HCT116 (cell line): ENCODE results near the gene TMPRSS13. TPM values are rescaled to one million over a fixed set of nuclear protein-coding genes. Genes with fewer than 3 reads are reported as not detected.

Experiments
- ATAC-seq: fragments of 200-7000 bp; cut with Tn5 transposase; 2 replicates; pipeline ENCODE4 v1.9.1; 2020; ENCODE audit warnings: mild to moderate bottlenecking, moderate library complexity
- BruUV-seq: library from RNA; stranded (reverse); fragments of 400-500 nt; replicated peaks from 2 replicates; lab custom pipeline; 2021; lab: Mats Ljungman, UMichigan
- CTCF ChIA-PET: fragments of 300-600 bp; sonication (Branson Sonifier 250); formaldehyde crosslinking; loops from one replicate; lab custom pipeline; 2021; ENCODE audit warnings: antibody characterized with exemption; lab: Charles Lee
- POLR2A ChIA-PET: fragments of 300-600, 350-600 bp; sonication (Branson Sonifier 250); formaldehyde crosslinking; loops from one replicate; lab custom pipeline; 2021; ENCODE audit warnings: antibody characterized with exemption; lab: Charles Lee
- RAD21 ChIA-PET, 2 experiments: fragments of 300-600 bp; sonication (Branson Sonifier 250); formaldehyde crosslinking; loops; one replicate each; lab custom pipeline; 2023; ENCODE audit warnings: low total read pairs in 2 of 2; ENCODE audit not compliant: uncharacterized antibody in 2 of 2, unreplicated experiment in 2 of 2, low non-redundant PET in 1 of 2; lab: Charles Lee
- DNase-seq: peaks from one replicate; pipeline ENCODE4 v3.0.0-alpha.2; 2010; ENCODE audit warnings: low read depth, low spot score
- H2AFZ ChIP-seq: fragments of 200-600 bp; shearing (Covaris generic), sonication (generic); 2 replicates; pipeline ENCODE4 v1.6.1; 2017; ENCODE audit warnings: low read depth, mixed run types, mixed read lengths, antibody characterized with exemption, low read length; ENCODE audit not compliant: poor library complexity, severe bottlenecking
- H3K27ac ChIP-seq: 2 replicates; pipeline ENCODE4 v1.5.1; 2012; ENCODE audit warnings: low read depth, low read length
- H3K27me3 ChIP-seq: fragments of 200-600 bp; sonication (generic); 2 replicates; pipeline ENCODE4 v1.6.1; 2016; ENCODE audit warnings: mixed run types, low read length, mixed read lengths; ENCODE audit not compliant: insufficient read depth
- H3K36me3 ChIP-seq, 2 experiments: fragments of 200-500 bp in 1 of 2; fragments of 200-600 bp in 1 of 2; sonication (Bioruptor generic) in 1 of 2; sonication (generic) in 1 of 2; 2 replicates each; pipeline versions ENCODE4 v1.5.1 to v1.6.1; 2014 to 2016; ENCODE audit warnings: low read length in 2 of 2, inconsistent platforms in 1 of 2, mixed read lengths in 1 of 2, mixed run types in 1 of 2; ENCODE audit not compliant: insufficient read depth in 2 of 2, control insufficient read depth in 1 of 2
- H3K4me1 ChIP-seq, 2 experiments: fragments of 200-600 bp in 1 of 2; sonication (generic) in 1 of 2; 2 replicates each; pipeline versions ENCODE4 v1.5.1 to v1.6.1; 2012 to 2017; ENCODE audit warnings: low read length in 2 of 2, inconsistent platforms in 1 of 2, mild to moderate bottlenecking in 1 of 2, mixed read lengths in 1 of 2, mixed run types in 1 of 2, moderate library complexity in 1 of 2; ENCODE audit not compliant: insufficient read depth in 2 of 2, control insufficient read depth in 1 of 2
- H3K4me2 ChIP-seq: fragments of 200-600 bp; sonication (generic); 2 replicates; pipeline ENCODE4 v1.6.1; 2017; ENCODE audit warnings: mixed run types, low read length, mixed read lengths
- H3K4me3 ChIP-seq, 2 experiments: fragments of 200-600 bp in 1 of 2; sonication (generic) in 1 of 2; replicated peaks in 1 of 2; 2 replicates each; pipeline ENCODE4 v1.5.1; 2011 to 2016; ENCODE audit warnings: low read length in 2 of 2, control low read depth in 1 of 2, low read depth in 1 of 2, mild to moderate bottlenecking in 1 of 2, mixed read lengths in 1 of 2, mixed run types in 1 of 2
- H3K79me2 ChIP-seq: fragments of 200-600 bp; sonication (generic); 2 replicates; pipeline ENCODE4 v1.6.1; 2017; ENCODE audit warnings: mild to moderate bottlenecking, mixed run types, low read length, moderate library complexity, mixed read lengths; ENCODE audit not compliant: insufficient read depth
- H3K9ac ChIP-seq: fragments of 200-600 bp; sonication (generic); 2 replicates; pipeline ENCODE4 v1.6.1; 2016; ENCODE audit warnings: low read length, mixed read lengths
- H3K9me2 ChIP-seq: fragments of 200-600 bp; sonication (generic), shearing (Covaris generic); 2 replicates; pipeline ENCODE4 v1.6.1; 2017; ENCODE audit warnings: mixed run types, mild to moderate bottlenecking, moderate library complexity; ENCODE audit not compliant: insufficient read depth
- H3K9me3 ChIP-seq, 2 experiments: fragments of 200-500 bp in 1 of 2; fragments of 200-600 bp in 1 of 2; sonication (Bioruptor generic) in 1 of 2; sonication (generic) in 1 of 2; 2 replicates each; pipeline ENCODE4 v1.6.1; 2014 to 2017; ENCODE audit warnings: low read length in 2 of 2, mixed read lengths in 2 of 2, inconsistent platforms in 1 of 2, low read depth in 1 of 2, mild to moderate bottlenecking in 1 of 2, mixed run types in 1 of 2, moderate library complexity in 1 of 2; ENCODE audit not compliant: control insufficient read depth in 1 of 2, insufficient read depth in 1 of 2
- H4K20me1 ChIP-seq: fragments of 200-600 bp; sonication (generic), shearing (Covaris generic); 2 replicates; pipeline ENCODE4 v1.6.1; 2017; ENCODE audit warnings: mixed run types, mild to moderate bottlenecking, moderate library complexity; ENCODE audit not compliant: insufficient read depth
- CEBPB ChIP-seq: IDR thresholded peaks from 2 replicates; pipeline ENCODE4 v1.6.1; 2012; ENCODE audit warnings: low read depth
- RAD21 ChIP-seq: IDR thresholded peaks from 2 replicates; pipeline ENCODE4 v1.6.1; 2012; ENCODE audit warnings: low read depth, mild to moderate bottlenecking
- intact Hi-C: fragments of 100-400 bp; cut with micrococcal nuclease; formaldehyde crosslinking; loops from 2 replicates; pipeline ENCODE4 v1.10.0; 2022
- total RNA-seq: library from RNA; stranded (reverse); gene quantifications from one replicate; pipeline ENCODE4 v1.2.1, GENCODE V29; 2021; ENCODE audit not compliant: unreplicated experiment
- TF ChIP-seq, protein P1 (sequence below), 3 experiments: fragments of 200-600 bp in 1 of 3; sonication (generic) in 1 of 3; IDR thresholded peaks in 2 of 3; conservative IDR thresholded peaks in 1 of 3; 2 replicates each; pipeline ENCODE4 v1.5.1; 2012 to 2017; ENCODE audit warnings: low read depth in 2 of 3, low read length in 2 of 3, antibody characterized with exemption in 1 of 3, borderline replicate concordance in 1 of 3, control low read depth in 1 of 3, mild to moderate bottlenecking in 1 of 3, mixed read lengths in 1 of 3, mixed run types in 1 of 3, moderate library complexity in 1 of 3; ENCODE audit not compliant: insufficient read depth in 1 of 3
- TF ChIP-seq, protein P2 (sequence below): IDR thresholded peaks from 2 replicates; pipeline ENCODE4 v1.6.1; 2011; ENCODE audit warnings: mild to moderate bottlenecking, low read length, moderate library complexity; ENCODE audit not compliant: insufficient replicate concordance; ENCODE audit errors: extremely low read depth

TMPRSS13 gene
- total RNA-seq, 1 experiment from 2014 or later: 0.52 TPM

DNA sequence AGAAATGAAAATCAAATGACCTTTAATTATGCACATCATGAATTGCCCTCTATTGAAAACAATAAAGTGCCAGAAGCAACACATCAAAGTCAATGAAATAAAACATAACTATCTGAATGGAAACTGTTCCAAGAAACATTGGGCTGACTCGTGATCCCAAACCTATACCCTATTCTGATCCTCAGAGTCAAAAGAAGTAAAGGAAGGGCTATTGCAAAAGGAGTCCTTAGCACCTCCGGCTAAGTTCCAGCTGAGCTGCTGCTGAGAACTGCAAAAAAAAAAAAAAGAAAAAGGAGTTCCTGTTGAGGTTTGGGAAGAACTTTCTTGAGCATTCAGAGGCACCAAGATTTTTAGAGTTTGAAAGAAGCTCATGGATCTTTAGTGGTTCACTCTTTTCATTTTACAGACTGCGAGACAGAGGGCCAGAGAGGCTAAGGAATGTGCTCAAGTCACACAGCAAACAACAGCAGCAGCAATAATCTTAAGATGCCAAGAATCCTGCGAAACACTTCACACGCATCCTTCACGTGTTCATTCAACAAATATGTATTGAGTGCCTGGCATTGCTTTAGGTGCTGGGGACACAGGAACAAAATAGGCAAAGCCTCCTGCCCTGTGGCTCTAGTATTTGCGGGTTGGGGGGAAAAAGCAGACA lies 841 bp upstream of the TMPRSS13 start:
- Histone ChIP-seq H3K27ac (no peak overlapping the region), H4K20me1 (no peaks in the 10 kb centered on the region), H3K27me3 (no peaks in the 10 kb centered on the region), H3K4me2 (no peak overlapping the region), H3K36me3 (no peaks in the 10 kb centered on the region), H3K4me3 (no peak overlapping the region), H3K9ac (no peak overlapping the region), H3K79me2 (no peaks in the 10 kb centered on the region), H2AFZ (no peak overlapping the region), H3K9me2 (no peaks in the 10 kb centered on the region), H3K9me3 (no peaks in the 10 kb centered on the region), H3K4me1 (peaks cover 14% of the 10 kb centered on the region in 2 experiments; a peak in 3 of 4 replicates)
- DNase-seq (no peak), ATAC-seq (no peak)
- CTCF ChIA-PET: no interaction called here
- no TSS peak for BruUV-seq
- intact Hi-C loops: no loop called here
- TF ChIP-seq, protein P1, sequence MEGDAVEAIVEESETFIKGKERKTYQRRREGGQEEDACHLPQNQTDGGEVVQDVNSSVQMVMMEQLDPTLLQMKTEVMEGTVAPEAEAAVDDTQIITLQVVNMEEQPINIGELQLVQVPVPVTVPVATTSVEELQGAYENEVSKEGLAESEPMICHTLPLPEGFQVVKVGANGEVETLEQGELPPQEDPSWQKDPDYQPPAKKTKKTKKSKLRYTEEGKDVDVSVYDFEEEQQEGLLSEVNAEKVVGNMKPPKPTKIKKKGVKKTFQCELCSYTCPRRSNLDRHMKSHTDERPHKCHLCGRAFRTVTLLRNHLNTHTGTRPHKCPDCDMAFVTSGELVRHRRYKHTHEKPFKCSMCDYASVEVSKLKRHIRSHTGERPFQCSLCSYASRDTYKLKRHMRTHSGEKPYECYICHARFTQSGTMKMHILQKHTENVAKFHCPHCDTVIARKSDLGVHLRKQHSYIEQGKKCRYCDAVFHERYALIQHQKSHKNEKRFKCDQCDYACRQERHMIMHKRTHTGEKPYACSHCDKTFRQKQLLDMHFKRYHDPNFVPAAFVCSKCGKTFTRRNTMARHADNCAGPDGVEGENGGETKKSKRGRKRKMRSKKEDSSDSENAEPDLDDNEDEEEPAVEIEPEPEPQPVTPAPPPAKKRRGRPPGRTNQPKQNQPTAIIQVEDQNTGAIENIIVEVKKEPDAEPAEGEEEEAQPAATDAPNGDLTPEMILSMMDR (IDR thresholded peaks at IDR 0.05 in 2 of 3, conservative IDR thresholded peaks at IDR 0.05 in 1 of 3; ENCODE audit: borderline replicate concordance in 1 of 3, insufficient read depth in 1 of 3, low read depth in 2 of 3, low read length in 2 of 3): no peak
- TF ChIP-seq RAD21 (no peak), CEBPB (no peak)
- TF ChIP-seq, protein P2, sequence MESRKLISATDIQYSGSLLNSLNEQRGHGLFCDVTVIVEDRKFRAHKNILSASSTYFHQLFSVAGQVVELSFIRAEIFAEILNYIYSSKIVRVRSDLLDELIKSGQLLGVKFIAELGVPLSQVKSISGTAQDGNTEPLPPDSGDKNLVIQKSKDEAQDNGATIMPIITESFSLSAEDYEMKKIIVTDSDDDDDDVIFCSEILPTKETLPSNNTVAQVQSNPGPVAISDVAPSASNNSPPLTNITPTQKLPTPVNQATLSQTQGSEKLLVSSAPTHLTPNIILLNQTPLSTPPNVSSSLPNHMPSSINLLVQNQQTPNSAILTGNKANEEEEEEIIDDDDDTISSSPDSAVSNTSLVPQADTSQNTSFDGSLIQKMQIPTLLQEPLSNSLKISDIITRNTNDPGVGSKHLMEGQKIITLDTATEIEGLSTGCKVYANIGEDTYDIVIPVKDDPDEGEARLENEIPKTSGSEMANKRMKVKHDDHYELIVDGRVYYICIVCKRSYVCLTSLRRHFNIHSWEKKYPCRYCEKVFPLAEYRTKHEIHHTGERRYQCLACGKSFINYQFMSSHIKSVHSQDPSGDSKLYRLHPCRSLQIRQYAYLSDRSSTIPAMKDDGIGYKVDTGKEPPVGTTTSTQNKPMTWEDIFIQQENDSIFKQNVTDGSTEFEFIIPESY: no peak
- RAD21 ChIA-PET: no interaction called here
- POLR2A ChIA-PET: no interaction called here
